Activated T-helper 1 cell treated with anti-CD3 and anti-CD28 coated beads, Interleukin-12 subunit alpha, Interleukin-12 subunit beta, Interleukin-2, Interleukin-4 antibody, amounts not matched to agents 30 ng/mL and 10 ng/mL and 1 ng/mL, durations not matched to agents 14 hours and 24 hours and 36 hours (primary cell): ENCODE data around the gene MREG. TPM values are rescaled to one million over a fixed set of nuclear protein-coding genes. Genes with fewer than 3 reads are reported as not detected.
"Not testable (repeated sequence)": the region's sequence is repeated elsewhere in the genome, so short reads cannot be mapped to it uniquely, and the experiment has no call there.

Experiments used
- DNase-seq: peaks from one replicate; pipeline ENCODE4 v3.0.0; 2021; ENCODE audit warnings: low spot score
- H3K27ac Mint-ChIP-seq: one replicate; pipeline ENCODE4 v1.8.0; 2021; ENCODE audit warnings: mild to moderate bottlenecking, mixed read lengths
- H3K27me3 Mint-ChIP-seq: one replicate; pipeline ENCODE4 v1.8.0; 2022; ENCODE audit warnings: mild to moderate bottlenecking, moderate library complexity, mixed read lengths; ENCODE audit not compliant: insufficient read depth
- H3K36me3 Mint-ChIP-seq: one replicate; pipeline ENCODE4 v1.8.0; 2021; ENCODE audit warnings: low read depth, mixed read lengths
- H3K4me1 Mint-ChIP-seq: one replicate; pipeline ENCODE4 v1.8.0; 2021; ENCODE audit warnings: low read depth, mixed read lengths
- H3K4me3 Mint-ChIP-seq: one replicate; pipeline ENCODE4 v1.8.0; 2021; ENCODE audit warnings: mild to moderate bottlenecking, moderate library complexity, mixed read lengths
- H3K9me3 Mint-ChIP-seq: one replicate; pipeline ENCODE4 v1.8.0; 2021; ENCODE audit warnings: mixed read lengths
- intact Hi-C: fragments of 100-400 bp; cut with micrococcal nuclease; formaldehyde crosslinking; loops from one replicate; pipeline ENCODE4 v1.15.1; 2024
- total RNA-seq: library from RNA; stranded (reverse); gene quantifications from 2 replicates; pipeline ENCODE4 v1.2.3, GENCODE V29; 2022

Gene MREG
- total RNA-seq, 1 donor from 2014 or later: 10.1 TPM

DNA sequence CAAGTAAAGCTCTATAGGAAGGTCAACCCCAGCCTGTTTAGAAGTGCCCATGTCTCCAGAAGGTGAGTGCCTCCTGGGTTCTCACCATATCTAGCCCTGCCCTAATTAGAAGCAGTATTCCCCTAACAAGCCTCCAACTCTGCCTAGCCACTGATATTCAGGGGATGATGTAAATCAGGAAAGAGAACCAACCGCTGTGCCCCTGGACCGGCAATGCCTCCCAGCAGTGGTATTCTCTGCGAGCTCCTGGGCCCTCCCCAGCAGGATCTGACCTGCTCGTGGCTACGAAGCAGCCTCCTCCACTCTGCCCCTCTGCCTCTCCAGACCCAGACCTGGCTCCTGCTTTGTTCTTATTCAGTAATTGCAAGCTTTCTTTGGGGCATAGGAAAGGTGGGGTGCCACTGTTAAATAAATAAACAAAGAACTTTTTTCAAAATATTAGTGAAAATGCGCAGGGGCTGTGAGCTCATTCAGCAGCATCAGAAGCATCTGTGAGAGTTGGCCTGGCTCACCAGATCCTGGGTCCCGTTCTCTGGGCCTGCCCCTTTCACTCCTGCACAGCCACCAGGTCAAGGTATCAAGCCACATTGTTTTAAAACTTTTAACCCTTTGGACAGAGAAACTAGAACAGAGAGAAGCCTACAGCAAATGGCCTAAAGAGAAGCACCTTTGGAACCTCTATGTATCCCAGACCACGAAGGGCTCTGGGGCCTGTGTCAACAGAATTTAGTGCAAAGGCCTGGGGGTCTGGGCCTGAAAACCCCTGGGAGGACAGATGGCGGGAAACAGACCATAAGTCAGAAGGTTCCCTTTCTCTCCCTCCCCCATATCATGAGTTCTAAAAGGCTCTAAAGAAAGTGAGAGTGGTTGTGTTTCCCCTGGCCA, 11.9 kb downstream of the MREG start:
- Mint-ChIP-seq H3K4me1 (peaks cover 46% of the 10 kb centered on the region), H3K27me3 (no peaks in the 10 kb centered on the region), H3K36me3 (peaks cover 4% of the 10 kb centered on the region), H3K9me3 (no peaks in the 10 kb centered on the region), H3K27ac (no peak overlapping the region), H3K4me3 (no peak overlapping the region)
- intact Hi-C loops: no loop called here
- no peak for DNase-seq

DNA sequence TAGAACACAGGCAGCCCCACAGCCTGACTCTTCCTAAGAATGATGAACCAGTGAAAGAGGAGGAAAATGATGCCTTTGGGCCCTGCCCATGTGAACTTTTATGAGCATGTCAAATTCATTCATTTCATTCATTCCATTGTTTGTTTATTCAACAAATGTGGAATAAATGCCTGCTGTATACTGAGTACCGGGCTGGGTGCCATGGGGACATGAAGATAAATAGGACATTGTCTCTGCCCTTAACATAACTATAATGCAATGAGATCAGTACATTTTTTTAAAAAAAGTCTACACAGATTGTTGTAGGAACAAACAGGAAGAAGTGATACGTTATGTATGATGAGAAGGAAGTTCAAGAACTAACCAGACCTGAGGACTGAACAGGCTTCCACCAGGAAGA, 14.7 kb downstream of the MREG start:
- H3K36me3 Mint-ChIP-seq: peaks cover 9% of the 10 kb centered on the region

DNA sequence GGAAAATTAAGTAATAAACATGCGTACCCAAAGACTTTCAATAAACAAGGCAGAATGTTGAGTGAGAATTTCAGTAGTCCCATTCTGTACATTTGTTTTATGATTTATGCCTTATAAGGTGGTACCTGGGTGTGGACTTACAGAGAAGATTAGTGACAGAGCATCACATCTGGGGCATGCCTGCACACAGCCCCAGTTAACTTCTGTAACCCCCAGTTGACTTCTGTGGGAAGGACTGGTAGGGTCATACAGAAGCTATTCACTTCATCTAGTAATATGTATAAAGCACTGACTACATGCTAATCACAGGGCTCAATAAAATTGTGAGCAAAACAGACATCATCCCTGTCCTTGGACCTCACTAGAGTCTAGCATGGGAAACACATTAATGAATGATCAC, 16.1 kb downstream of the MREG start:
- no peak overlapping the region for H3K27ac Mint-ChIP-seq
- intact Hi-C loops: no loop called here
- no peak for DNase-seq
- peaks cover 18% of the 10 kb centered on the region for H3K36me3 Mint-ChIP-seq
- H3K4me1 Mint-ChIP-seq: peaks cover 9% of the 10 kb centered on the region
- peaks cover 4% of the 10 kb centered on the region for H3K9me3 Mint-ChIP-seq
- H3K4me3 Mint-ChIP-seq: no peak overlapping the region
- H3K27me3 Mint-ChIP-seq: no peaks in the 10 kb centered on the region

More for the DNA sequence above, 14.7 kb downstream of the MREG start:
- DNase-seq: no peak
- Mint-ChIP-seq H3K9me3 (no peaks in the 10 kb centered on the region), H3K27ac (no peak overlapping the region), H3K4me3 (no peak overlapping the region), H3K27me3 (no peaks in the 10 kb centered on the region), H3K4me1 (peaks cover 22% of the 10 kb centered on the region)
- intact Hi-C loops: no loop called here

DNA sequence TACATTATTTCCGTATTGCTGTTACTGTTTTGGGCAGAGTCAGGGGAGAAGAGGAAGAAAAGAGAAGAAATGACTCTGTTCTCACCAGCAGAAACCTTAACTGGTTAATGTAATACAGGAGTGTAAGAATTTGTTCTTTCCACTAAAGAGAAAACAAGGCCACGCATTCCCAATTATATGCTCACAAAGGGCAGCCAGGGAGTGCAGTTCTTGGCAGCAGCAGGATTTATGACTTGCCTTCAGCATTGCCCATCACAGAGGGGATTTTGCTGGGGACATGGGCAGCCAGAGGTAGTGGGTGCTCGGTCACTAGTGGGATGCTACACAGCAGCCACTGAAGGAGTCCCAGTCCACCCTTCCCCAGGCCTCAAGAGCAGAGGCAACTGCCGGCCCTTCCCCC, 18.4 kb downstream of the MREG start:
- intact Hi-C loops: no loop called here
- Mint-ChIP-seq H3K27me3 (no peaks in the 10 kb centered on the region), H3K27ac (no peak overlapping the region), H3K4me3 (no peak overlapping the region), H3K36me3 (peaks cover 33% of the 10 kb centered on the region), H3K9me3 (peaks cover 22% of the 10 kb centered on the region), H3K4me1 (peaks cover 8% of the 10 kb centered on the region)
- DNase-seq: no peak

DNA sequence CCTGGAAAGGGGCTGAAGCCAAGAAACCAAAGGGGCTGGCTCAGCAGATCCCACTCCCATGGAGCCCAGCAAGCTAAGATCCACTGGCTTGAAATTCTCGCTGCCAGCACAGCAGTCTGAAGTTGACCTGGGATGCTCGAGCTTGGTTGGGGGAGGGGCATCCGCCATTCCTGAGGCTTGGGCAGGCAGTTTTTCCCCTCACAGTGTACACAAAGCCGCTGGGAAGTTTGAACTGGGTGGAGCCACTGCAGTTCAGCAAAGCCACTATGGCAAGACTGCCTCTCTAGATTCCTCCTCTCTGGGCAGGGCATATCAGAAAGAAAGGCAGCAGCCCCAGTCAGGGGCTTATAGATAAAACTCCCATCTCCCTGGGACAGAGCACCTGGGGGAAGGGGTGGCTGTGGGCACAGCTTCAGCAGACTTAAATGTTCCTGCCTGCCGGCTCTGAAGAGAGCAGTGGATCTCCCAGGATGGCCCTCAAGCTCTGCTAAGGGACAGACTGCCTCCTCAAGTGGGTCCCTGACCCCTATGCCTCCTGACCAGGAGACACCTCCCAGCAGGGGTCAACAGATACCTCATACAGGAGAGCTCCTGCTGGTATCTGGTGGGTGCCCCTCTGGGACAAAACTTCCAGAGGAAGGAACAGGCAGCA, 24.7 kb downstream of the MREG start:
- H3K4me3 Mint-ChIP-seq, H3K27ac Mint-ChIP-seq, intact Hi-C loops, H3K27me3 Mint-ChIP-seq, H3K4me1 Mint-ChIP-seq, DNase-seq: not testable (repeated sequence)
- Mint-ChIP-seq H3K9me3 (peaks cover 46% of the 10 kb centered on the region), H3K36me3 (peaks cover 43% of the 10 kb centered on the region)

DNA sequence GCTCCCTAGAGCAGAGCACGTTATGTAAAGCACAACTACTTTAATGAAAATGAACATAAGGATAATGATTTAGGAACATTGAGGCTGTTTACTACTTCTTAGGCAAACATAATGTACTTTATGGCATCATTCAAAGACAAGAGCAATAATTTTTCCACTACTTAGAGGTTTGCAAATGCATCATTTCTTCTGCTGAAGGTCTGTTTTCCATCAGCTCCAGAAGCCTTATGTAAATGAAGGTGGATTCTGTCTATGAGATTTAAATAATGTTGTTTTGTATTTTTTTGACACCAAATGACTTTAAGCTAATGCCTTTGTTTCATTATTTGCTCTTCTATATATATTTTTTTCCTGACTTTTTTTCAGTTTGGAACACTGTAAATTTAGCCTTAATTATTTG, 28.1 kb downstream of the MREG start:
- Mint-ChIP-seq H3K9me3 (peaks cover 28% of the 10 kb centered on the region), H3K4me3 (no peak overlapping the region), H3K36me3 (peaks cover 21% of the 10 kb centered on the region), H3K4me1 (peaks cover 3% of the 10 kb centered on the region), H3K27ac (no peak overlapping the region), H3K27me3 (no peaks in the 10 kb centered on the region)
- intact Hi-C loops: no loop called here
- no peak for DNase-seq

DNA sequence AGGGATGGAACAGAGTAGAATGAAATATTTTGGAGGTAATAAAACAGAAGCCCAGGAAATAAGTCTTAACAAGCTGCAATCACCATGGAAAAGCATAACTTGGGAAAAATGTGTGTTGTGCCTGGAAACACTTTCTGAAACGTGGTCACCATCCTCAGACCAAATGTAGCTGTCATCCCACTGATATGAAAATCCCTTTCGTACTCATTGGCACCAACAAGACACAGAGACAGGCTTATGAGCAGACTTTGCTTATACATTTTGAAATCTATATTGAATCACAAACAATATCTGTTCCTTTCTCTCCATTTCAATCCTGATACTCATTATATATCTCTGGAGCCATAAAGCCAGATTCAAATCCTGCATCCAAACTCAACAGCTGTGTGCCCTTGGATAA, 28.7 kb downstream of the MREG start:
- Mint-ChIP-seq H3K27me3 (no peaks in the 10 kb centered on the region), H3K36me3 (peaks cover 19% of the 10 kb centered on the region), H3K4me1 (peaks cover 9% of the 10 kb centered on the region), H3K4me3 (no peak overlapping the region), H3K27ac (no peak overlapping the region), H3K9me3 (peaks cover 23% of the 10 kb centered on the region)
- no peak for DNase-seq
- intact Hi-C loops: loop anchor here (5.0 kb wide), 1 partner anchor 33 kb away; no protein-coding TSS in a partner anchor

DNA sequence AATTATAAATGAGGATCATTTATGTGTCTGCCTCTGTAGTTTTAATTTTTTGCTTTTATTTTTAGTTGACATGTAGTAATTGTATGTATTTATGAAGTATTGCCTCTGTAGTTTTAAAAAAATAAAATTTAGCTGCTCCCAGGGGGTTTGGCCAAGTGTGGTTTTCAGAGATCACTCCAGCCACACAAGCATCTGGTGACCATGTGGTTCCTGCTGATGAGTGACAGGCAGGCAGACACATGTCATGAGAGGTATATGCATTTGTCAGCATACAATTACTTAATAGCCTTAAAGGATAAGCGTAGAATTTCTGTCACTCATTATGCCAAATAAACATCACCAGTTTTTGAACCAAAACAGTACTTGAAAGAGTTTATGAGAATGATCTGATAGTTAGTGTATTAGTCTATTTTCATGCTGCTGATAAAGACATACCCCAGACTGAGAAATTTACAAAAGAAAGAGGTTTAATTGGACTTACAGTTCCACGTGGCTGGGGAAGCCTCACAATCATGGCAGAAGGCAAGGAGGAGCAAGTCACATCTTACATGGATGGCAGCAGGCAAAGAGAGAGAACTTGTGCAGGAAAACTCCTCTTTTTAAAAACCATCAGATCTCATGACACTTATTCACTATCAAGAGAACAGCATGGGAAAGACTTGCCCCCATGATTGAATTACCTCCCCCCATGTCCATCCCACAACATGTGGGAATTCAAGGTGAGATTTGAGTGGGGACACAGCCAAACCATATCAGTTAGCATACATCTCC, 29.6 kb downstream of the MREG start:
- intact Hi-C loops: loop anchor here (2.0 to 5.0 kb wide), 2 partner anchors 21 to 34 kb away; no protein-coding TSS in a partner anchor

DNA sequence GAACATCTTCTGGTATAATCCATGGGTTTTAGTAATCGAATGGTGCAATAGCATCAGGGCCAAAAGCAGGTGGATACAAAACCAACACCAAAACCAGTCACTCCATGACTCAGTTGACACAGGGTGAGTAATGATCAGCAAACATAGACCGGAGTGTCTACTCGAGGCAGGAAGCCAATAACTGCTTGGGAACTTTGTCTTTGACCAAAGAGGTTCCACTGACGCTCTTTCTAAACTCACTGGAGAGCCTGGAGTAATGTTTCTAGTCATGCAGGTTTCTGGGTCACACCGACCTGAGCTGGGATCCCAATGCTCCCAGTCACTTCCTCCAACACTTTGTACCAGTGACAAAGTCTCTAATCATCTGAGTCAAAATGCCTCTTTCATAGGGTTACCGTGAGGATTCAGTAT, 30.9 kb downstream of the MREG start:
- Mint-ChIP-seq H3K36me3 (peaks cover 15% of the 10 kb centered on the region), H3K4me1 (peaks cover 17% of the 10 kb centered on the region), H3K9me3 (peaks cover 18% of the 10 kb centered on the region), H3K4me3 (no peak overlapping the region), H3K27ac (peak overlapping the region; percentile 47), H3K27me3 (no peaks in the 10 kb centered on the region)
- intact Hi-C loops: loop anchor here (2.0 to 5.0 kb wide), 2 partner anchors 22 to 35 kb away; no protein-coding TSS in a partner anchor
- no peak for DNase-seq

More for the DNA sequence above, 29.6 kb downstream of the MREG start:
- no peak overlapping the region for H3K27ac Mint-ChIP-seq
- H3K27me3 Mint-ChIP-seq: no peaks in the 10 kb centered on the region
- no peak overlapping the region for H3K4me3 Mint-ChIP-seq
- H3K9me3 Mint-ChIP-seq: peaks cover 18% of the 10 kb centered on the region
- peaks cover 14% of the 10 kb centered on the region for H3K36me3 Mint-ChIP-seq
- no peak for DNase-seq
- H3K4me1 Mint-ChIP-seq: peaks cover 13% of the 10 kb centered on the region

DNA sequence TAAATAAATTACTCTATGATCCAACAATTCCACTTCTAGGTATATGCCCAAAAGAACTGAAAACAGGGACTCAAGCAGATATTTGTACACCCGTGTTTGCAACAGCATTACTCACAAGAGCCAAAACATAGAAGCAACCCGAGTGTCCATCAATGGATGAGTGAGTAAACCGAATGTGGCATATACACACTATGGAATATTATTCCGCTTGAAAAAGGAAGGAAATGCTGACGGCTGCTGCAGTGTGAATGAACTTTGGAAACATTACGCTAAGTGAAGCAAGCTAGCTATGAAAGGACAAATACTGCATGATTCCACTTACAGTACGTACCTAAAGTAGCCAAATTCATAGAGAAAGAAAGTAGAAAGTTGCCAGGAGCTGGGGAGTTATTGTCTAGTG, 32.2 kb downstream of the MREG start:
- peaks cover 19% of the 10 kb centered on the region for H3K4me1 Mint-ChIP-seq
- H3K27me3 Mint-ChIP-seq: no peaks in the 10 kb centered on the region
- H3K4me3 Mint-ChIP-seq: no peak overlapping the region
- peaks cover 8% of the 10 kb centered on the region for H3K9me3 Mint-ChIP-seq
- no peak for DNase-seq
- intact Hi-C loops: loop anchor here (5.0 kb wide), 1 partner anchor 36 kb away; no protein-coding TSS in a partner anchor
- H3K27ac Mint-ChIP-seq: no peak overlapping the region
- H3K36me3 Mint-ChIP-seq: peaks cover 10% of the 10 kb centered on the region

DNA sequence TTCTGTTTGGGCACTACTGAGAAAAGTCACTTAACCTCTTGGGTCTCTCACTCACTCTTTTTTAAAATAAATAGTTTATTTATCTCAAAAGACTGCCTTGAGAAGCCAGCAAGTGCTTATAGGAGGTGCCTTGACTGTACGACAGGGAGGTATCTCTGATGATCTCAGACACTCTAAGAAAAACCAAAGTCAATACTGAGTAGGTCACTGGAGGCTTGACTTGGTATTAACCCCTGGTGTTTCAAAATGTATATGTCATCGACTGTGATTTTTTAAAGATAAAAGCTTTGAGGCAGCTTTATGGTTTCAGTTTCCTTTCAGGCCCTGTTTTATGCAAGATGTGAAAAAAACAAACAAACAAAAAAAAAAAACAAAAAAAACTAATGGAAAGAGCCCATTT, 33.7 kb downstream of the MREG start:
- no peak overlapping the region for H3K4me3 Mint-ChIP-seq
- peaks cover 19% of the 10 kb centered on the region for H3K4me1 Mint-ChIP-seq
- H3K27me3 Mint-ChIP-seq: no peaks in the 10 kb centered on the region
- H3K9me3 Mint-ChIP-seq: peaks cover 8% of the 10 kb centered on the region
- intact Hi-C loops: loop anchor here (5.0 kb wide), 1 partner anchor 38 kb away; no protein-coding TSS in a partner anchor
- H3K27ac Mint-ChIP-seq: no peak overlapping the region
- peaks cover 9% of the 10 kb centered on the region for H3K36me3 Mint-ChIP-seq
- no peak for DNase-seq

DNA sequence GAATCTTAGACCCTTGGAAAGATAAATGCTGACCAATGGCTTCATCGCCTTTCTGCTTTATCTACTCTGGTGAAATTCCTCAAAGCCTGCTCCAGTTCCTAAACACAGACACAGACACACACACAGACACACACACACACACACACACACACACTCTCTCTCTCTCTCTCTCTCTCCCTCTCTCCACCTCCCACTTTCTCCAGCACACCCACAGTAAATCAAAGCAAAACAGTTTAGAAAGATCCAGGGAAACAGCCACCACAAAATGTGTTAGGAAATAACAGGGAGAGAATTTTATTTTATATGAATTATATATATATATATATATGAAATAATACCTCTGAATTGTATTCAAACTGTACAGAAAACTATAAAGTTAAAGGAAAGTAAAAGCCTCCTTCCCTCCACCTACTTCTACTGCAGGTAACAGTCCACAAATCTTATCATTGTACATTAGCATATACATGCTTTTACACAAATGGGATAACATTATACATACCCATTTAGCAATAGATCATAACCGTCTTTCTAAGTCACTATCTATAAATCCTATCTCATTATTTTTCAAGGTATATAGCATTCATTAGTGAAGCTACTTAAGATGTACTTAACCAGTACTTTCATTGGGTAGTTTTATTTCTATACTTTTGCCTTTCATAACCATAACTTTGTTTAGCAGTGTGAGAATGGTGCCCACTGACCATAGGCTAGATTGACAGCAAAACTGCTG, 38.5 kb downstream of the MREG start:
- Mint-ChIP-seq H3K27ac (no peak overlapping the region), H3K27me3 (no peaks in the 10 kb centered on the region), H3K4me1 (peaks cover 25% of the 10 kb centered on the region), H3K36me3 (peaks cover 8% of the 10 kb centered on the region), H3K4me3 (no peak overlapping the region), H3K9me3 (no peaks in the 10 kb centered on the region)
- no peak for DNase-seq
- intact Hi-C loops: no loop called here
